Liver (tissue), 3 donors: Measurements from ENCODE around the gene TNK1.

Experiments
- ATF3 ChIP-seq: IDR thresholded peaks from 2 replicates; pipeline ENCODE4 v1.6.1; 2016; ENCODE audit warnings: antibody characterized with exemption
- CTCF ChIP-seq: fragments of 150-350 bp; IDR thresholded peaks from 2 replicates; pipeline ENCODE4 v1.5.1; 2017; ENCODE audit warnings: improper control_type of control experiment, low read depth, low read length; ENCODE audit not compliant: missing input control
- JUND ChIP-seq, 2 donors: IDR thresholded peaks; 2 replicates each; pipeline ENCODE4 v1.6.1; 2016; ENCODE audit warnings: antibody characterized with exemption in 2 of 2
- MAX ChIP-seq: IDR thresholded peaks from 2 replicates; pipeline ENCODE4 v1.6.1; 2016; ENCODE audit warnings: antibody characterized with exemption
- REST ChIP-seq: IDR thresholded peaks from 2 replicates; pipeline ENCODE4 v1.6.1; 2016; ENCODE audit warnings: antibody characterized with exemption, mild to moderate bottlenecking
- SP1 ChIP-seq: IDR thresholded peaks from 2 replicates; pipeline ENCODE4 v1.6.1; 2018; ENCODE audit warnings: antibody characterized with exemption, mild to moderate bottlenecking
- TAF1 ChIP-seq: conservative IDR thresholded peaks from 2 replicates; pipeline ENCODE4 v1.6.1; 2016; ENCODE audit warnings: antibody characterized with exemption, mild to moderate bottlenecking
- donor health status: healthy.
- donor health status: healthy.

- TF ChIP-seq CTCF (no peak), REST (no peak), JUND (IDR thresholded peaks at IDR 0.05) (no peak), MAX (no peak), SP1 (no peak), TAF1 (no peak), ATF3 (no peak)
Measured at GRCh38 chr17:7347630-7348477, 33.0 kb upstream of the TNK1 start.
